HEK293 (cell line): ENCODE measurements around the gene LPO.

Experiments
- GLI2 ChIP-seq: fragments of 450-650 bp; formaldehyde crosslinking; IDR thresholded peaks from 2 replicates; pipeline ENCODE4; 2017; ENCODE audit warnings: missing biosample characterization, missing genetic modification characterization, low read depth, borderline replicate concordance
- GLIS1 ChIP-seq: fragments of 450-650 bp; formaldehyde crosslinking; IDR thresholded peaks from 2 replicates; pipeline ENCODE4 v1.5.1; 2016; ENCODE audit warnings: missing biosample characterization, missing genetic modification characterization
- HOXD13 ChIP-seq: sonication (generic); formaldehyde crosslinking; IDR thresholded peaks from 2 replicates; pipeline ENCODE4 v1.8.0; 2022; ENCODE audit warnings: missing genetic modification reagents, borderline replicate concordance
- KLF8 ChIP-seq: fragments of 450-650 bp; formaldehyde crosslinking; IDR thresholded peaks from 2 replicates; pipeline ENCODE4 v1.5.1; 2016; ENCODE audit warnings: missing biosample characterization, missing genetic modification characterization
- KLF9 ChIP-seq: fragments of 450-650 bp; formaldehyde crosslinking; IDR thresholded peaks from 2 replicates; pipeline ENCODE4 v1.5.1; 2016; ENCODE audit warnings: missing biosample characterization, missing genetic modification characterization, low read depth
- SALL2 ChIP-seq: fragments of 450-650 bp; formaldehyde crosslinking; IDR thresholded peaks from 2 replicates; pipeline ENCODE4 v1.5.0; 2017; ENCODE audit warnings: missing biosample characterization, mild to moderate bottlenecking, missing genetic modification characterization, borderline replicate concordance
- SP7 ChIP-seq: fragments of 450-650 bp; formaldehyde crosslinking; IDR thresholded peaks from 2 replicates; pipeline ENCODE4 v1.5.1; 2016; ENCODE audit warnings: missing biosample characterization, missing genetic modification characterization
- ZBTB7A ChIP-seq: fragments of 450-650 bp; formaldehyde crosslinking; IDR thresholded peaks from 2 replicates; pipeline ENCODE4 v1.5.1; 2016; ENCODE audit warnings: low read depth, missing biosample characterization, missing genetic modification characterization
- ZNF140 ChIP-seq: fragments of 450-650 bp; formaldehyde crosslinking; IDR thresholded peaks from 2 replicates; pipeline ENCODE4 v1.5.1; 2016; ENCODE audit warnings: missing biosample characterization, missing genetic modification characterization
- ZNF155 ChIP-seq: fragments of 450-650 bp; formaldehyde crosslinking; IDR thresholded peaks from 2 replicates; pipeline ENCODE4 v1.5.1; 2016; ENCODE audit warnings: missing biosample characterization, missing genetic modification characterization
- ZNF239 ChIP-seq: fragments of 450-650 bp; formaldehyde crosslinking; IDR thresholded peaks from 2 replicates; pipeline ENCODE4 v1.5.1; 2016; ENCODE audit warnings: missing biosample characterization, missing genetic modification characterization
- ZNF335 ChIP-seq: fragments of 450-650 bp; formaldehyde crosslinking; conservative IDR thresholded peaks from 2 replicates; pipeline ENCODE4 v1.5.1; 2016; ENCODE audit warnings: missing biosample characterization, missing genetic modification characterization
- ZNF37A ChIP-seq: fragments of 450-650 bp; IDR thresholded peaks from 2 replicates; pipeline ENCODE4 v1.5.1; 2018; ENCODE audit warnings: missing biosample characterization, missing genetic modification characterization
- ZNF394 ChIP-seq: fragments of 450-650 bp; formaldehyde crosslinking; IDR thresholded peaks from 2 replicates; pipeline ENCODE4 v1.5.1; 2016; ENCODE audit warnings: missing biosample characterization, missing genetic modification characterization, mild to moderate bottlenecking, moderate library complexity, borderline replicate concordance
- ZNF404 ChIP-seq: fragments of 450-650 bp; formaldehyde crosslinking; IDR thresholded peaks from 2 replicates; pipeline ENCODE4 v1.5.1; 2017; ENCODE audit warnings: missing biosample characterization, missing genetic modification characterization
- ZNF416 ChIP-seq: fragments of 450-650 bp; formaldehyde crosslinking; IDR thresholded peaks from 2 replicates; pipeline ENCODE4 v1.5.1; 2016; ENCODE audit warnings: missing biosample characterization, missing genetic modification characterization
- ZNF544 ChIP-seq: fragments of 450-650 bp; formaldehyde crosslinking; IDR thresholded peaks from 2 replicates; pipeline ENCODE4 v1.5.0; 2017; ENCODE audit warnings: missing biosample characterization, missing genetic modification characterization
- ZNF600 ChIP-seq: fragments of 450-650 bp; formaldehyde crosslinking; IDR thresholded peaks from 2 replicates; pipeline ENCODE4 v1.5.1; 2016; ENCODE audit warnings: missing biosample characterization, missing genetic modification characterization
- ZNF658 ChIP-seq: fragments of 450-650 bp; formaldehyde crosslinking; IDR thresholded peaks from 2 replicates; pipeline ENCODE4; 2016; ENCODE audit warnings: missing biosample characterization, missing genetic modification characterization
- ZNF747 ChIP-seq: fragments of 450-650 bp; formaldehyde crosslinking; IDR thresholded peaks from 2 replicates; pipeline ENCODE4 v1.5.1; 2016; ENCODE audit warnings: missing biosample characterization, missing genetic modification characterization
- ZNF777 ChIP-seq: fragments of 450-650 bp; formaldehyde crosslinking; IDR thresholded peaks from 2 replicates; pipeline ENCODE4 v1.5.1; 2017; ENCODE audit warnings: missing biosample characterization, missing genetic modification characterization, borderline replicate concordance
- ZNF837 ChIP-seq: fragments of 450-650 bp; formaldehyde crosslinking; IDR thresholded peaks from 2 replicates; pipeline ENCODE4 v1.5.1; 2016; ENCODE audit warnings: missing biosample characterization, missing genetic modification characterization
- ZXDB ChIP-seq: fragments of 450-650 bp; formaldehyde crosslinking; IDR thresholded peaks from 2 replicates; pipeline ENCODE4 v1.5.1; 2016; ENCODE audit warnings: missing biosample characterization, missing genetic modification characterization
- TF ChIP-seq, protein P1 (sequence below): fragments of 450-650 bp; formaldehyde crosslinking; IDR thresholded peaks from 2 replicates; pipeline ENCODE4 v1.5.1; 2016; ENCODE audit warnings: missing biosample characterization, missing genetic modification characterization
- TF ChIP-seq, protein P2 (sequence below): fragments of 450-650 bp; formaldehyde crosslinking; IDR thresholded peaks from 2 replicates; pipeline ENCODE4 v1.5.1; 2017; ENCODE audit warnings: missing biosample characterization, mild to moderate bottlenecking, missing genetic modification characterization, moderate library complexity
- TF ChIP-seq, protein P3 (sequence below): fragments of 450-650 bp; formaldehyde crosslinking; IDR thresholded peaks from 2 replicates; pipeline ENCODE4 v1.5.1; 2017; ENCODE audit warnings: missing biosample characterization, missing genetic modification characterization
- TF ChIP-seq, protein P4 (sequence below): fragments of 450-650 bp; formaldehyde crosslinking; IDR thresholded peaks from 2 replicates; pipeline ENCODE4 v1.5.1; 2017; ENCODE audit warnings: missing biosample characterization, missing genetic modification characterization
- TF ChIP-seq, protein P5 (sequence below): fragments of 450-650 bp; formaldehyde crosslinking; IDR thresholded peaks from 2 replicates; pipeline ENCODE4 v1.5.1; 2016; ENCODE audit warnings: missing biosample characterization, missing genetic modification characterization

LPO gene

DNA sequence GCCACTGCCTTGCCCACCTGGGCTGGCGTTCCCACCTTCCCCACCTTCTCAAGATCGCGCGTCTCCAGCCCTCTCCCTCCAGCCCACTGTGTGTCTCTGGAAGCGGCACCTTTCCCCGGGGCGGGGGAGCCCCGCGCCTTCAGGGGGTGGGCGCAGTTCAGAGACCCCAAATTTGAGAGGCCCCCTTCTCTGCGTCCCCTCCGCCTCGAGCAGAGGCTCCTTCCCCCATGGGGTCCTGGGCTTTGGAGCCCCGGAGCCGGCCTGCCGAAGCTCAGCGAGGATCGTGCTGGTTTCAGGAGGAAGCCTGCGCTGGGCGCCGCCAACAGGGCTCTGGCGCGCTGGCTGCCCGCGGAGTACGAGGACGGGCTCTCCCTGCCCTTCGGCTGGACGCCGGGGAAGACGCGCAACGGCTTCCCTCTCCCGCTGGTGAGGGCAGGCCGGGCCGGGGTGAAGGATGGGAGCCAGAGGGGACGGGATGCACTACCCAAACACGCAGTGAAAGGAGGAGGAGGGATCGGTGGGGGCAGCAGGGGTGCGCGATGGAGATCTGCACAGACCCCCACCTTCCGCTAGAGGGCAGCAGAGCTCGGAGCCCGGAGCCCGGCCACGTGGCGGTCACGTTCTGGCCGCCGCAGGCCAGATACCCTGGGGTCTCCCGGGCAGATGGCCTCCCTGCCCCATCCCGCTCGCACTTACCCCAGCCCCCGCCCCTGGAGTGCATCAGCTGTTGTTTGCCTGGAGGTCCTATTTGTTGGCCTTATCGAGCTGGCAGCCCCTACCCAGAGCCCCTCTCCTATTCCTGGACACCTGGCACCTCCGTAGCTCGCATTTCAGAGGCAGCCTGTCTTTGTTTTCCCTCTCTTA lies 11.1 kb downstream of the LPO start (continued):
- TF ChIP-seq, protein P1, sequence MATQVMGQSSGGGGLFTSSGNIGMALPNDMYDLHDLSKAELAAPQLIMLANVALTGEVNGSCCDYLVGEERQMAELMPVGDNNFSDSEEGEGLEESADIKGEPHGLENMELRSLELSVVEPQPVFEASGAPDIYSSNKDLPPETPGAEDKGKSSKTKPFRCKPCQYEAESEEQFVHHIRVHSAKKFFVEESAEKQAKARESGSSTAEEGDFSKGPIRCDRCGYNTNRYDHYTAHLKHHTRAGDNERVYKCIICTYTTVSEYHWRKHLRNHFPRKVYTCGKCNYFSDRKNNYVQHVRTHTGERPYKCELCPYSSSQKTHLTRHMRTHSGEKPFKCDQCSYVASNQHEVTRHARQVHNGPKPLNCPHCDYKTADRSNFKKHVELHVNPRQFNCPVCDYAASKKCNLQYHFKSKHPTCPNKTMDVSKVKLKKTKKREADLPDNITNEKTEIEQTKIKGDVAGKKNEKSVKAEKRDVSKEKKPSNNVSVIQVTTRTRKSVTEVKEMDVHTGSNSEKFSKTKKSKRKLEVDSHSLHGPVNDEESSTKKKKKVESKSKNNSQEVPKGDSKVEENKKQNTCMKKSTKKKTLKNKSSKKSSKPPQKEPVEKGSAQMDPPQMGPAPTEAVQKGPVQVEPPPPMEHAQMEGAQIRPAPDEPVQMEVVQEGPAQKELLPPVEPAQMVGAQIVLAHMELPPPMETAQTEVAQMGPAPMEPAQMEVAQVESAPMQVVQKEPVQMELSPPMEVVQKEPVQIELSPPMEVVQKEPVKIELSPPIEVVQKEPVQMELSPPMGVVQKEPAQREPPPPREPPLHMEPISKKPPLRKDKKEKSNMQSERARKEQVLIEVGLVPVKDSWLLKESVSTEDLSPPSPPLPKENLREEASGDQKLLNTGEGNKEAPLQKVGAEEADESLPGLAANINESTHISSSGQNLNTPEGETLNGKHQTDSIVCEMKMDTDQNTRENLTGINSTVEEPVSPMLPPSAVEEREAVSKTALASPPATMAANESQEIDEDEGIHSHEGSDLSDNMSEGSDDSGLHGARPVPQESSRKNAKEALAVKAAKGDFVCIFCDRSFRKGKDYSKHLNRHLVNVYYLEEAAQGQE (tag by site-specific recombination): no peak
- TF ChIP-seq GLI2 (no peak), GLIS1 (tag by site-specific recombination) (peak; percentile 39), ZNF239 (tag by site-specific recombination) (no peak), ZNF335 (peak; percentile 61; the same call in 1 of the 2 replicates), ZNF658 (no peak), SALL2 (tag by site-specific recombination) (no peak), KLF8 (tag by site-specific recombination) (peak; percentile 47; the same call in 1 of the 2 replicates), ZNF416 (tag by site-specific recombination) (no peak), ZNF155 (tag by site-specific recombination) (no peak), ZXDB (tag by site-specific recombination) (peak; percentile 82), ZNF777 (tag by site-specific recombination) (peak; percentile 66; the same call in 1 of the 2 replicates), ZNF544 (tag by site-specific recombination) (no peak), ZNF394 (0 out of 2 replicates have a peak, but pooled peaks have one; percentile 26), KLF9 (tag by site-specific recombination) (0 out of 2 replicates have a peak, but pooled peaks have one; percentile 24), ZNF747 (tag by site-specific recombination) (no peak), ZNF404 (tag by site-specific recombination) (0 out of 2 replicates have a peak, but pooled peaks have one; percentile 12), HOXD13 (CRISPR knock-in tag) (0 out of 2 replicates have a peak, but pooled peaks have one; percentile 19), ZNF140 (tag by site-specific recombination) (no peak), ZNF37A (tag by site-specific recombination) (no peak), ZBTB7A (0 out of 2 replicates have a peak, but pooled peaks have one; percentile 40), SP7 (tag by site-specific recombination) (peak; percentile 51; the same call in 1 of the 2 replicates), ZNF600 (tag by site-specific recombination) (peak; percentile 57; the same call in 1 of the 2 replicates), ZNF837 (no peak)
- TF ChIP-seq, protein P2, sequence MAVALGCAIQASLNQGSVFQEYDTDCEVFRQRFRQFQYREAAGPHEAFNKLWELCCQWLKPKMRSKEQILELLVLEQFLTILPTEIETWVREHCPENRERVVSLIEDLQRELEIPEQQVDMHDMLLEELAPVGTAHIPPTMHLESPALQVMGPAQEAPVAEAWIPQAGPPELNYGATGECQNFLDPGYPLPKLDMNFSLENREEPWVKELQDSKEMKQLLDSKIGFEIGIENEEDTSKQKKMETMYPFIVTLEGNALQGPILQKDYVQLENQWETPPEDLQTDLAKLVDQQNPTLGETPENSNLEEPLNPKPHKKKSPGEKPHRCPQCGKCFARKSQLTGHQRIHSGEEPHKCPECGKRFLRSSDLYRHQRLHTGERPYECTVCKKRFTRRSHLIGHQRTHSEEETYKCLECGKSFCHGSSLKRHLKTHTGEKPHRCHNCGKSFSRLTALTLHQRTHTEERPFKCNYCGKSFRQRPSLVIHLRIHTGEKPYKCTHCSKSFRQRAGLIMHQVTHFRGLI (tag by site-specific recombination): 0 out of 2 replicates have a peak, but pooled peaks have one; percentile 25
- TF ChIP-seq, protein P3, sequence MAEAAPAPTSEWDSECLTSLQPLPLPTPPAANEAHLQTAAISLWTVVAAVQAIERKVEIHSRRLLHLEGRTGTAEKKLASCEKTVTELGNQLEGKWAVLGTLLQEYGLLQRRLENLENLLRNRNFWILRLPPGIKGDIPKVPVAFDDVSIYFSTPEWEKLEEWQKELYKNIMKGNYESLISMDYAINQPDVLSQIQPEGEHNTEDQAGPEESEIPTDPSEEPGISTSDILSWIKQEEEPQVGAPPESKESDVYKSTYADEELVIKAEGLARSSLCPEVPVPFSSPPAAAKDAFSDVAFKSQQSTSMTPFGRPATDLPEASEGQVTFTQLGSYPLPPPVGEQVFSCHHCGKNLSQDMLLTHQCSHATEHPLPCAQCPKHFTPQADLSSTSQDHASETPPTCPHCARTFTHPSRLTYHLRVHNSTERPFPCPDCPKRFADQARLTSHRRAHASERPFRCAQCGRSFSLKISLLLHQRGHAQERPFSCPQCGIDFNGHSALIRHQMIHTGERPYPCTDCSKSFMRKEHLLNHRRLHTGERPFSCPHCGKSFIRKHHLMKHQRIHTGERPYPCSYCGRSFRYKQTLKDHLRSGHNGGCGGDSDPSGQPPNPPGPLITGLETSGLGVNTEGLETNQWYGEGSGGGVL (tag by site-specific recombination): peak; percentile 70
- TF ChIP-seq, protein P4, sequence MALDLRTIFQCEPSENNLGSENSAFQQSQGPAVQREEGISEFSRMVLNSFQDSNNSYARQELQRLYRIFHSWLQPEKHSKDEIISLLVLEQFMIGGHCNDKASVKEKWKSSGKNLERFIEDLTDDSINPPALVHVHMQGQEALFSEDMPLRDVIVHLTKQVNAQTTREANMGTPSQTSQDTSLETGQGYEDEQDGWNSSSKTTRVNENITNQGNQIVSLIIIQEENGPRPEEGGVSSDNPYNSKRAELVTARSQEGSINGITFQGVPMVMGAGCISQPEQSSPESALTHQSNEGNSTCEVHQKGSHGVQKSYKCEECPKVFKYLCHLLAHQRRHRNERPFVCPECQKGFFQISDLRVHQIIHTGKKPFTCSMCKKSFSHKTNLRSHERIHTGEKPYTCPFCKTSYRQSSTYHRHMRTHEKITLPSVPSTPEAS: no peak
- TF ChIP-seq, protein P5, sequence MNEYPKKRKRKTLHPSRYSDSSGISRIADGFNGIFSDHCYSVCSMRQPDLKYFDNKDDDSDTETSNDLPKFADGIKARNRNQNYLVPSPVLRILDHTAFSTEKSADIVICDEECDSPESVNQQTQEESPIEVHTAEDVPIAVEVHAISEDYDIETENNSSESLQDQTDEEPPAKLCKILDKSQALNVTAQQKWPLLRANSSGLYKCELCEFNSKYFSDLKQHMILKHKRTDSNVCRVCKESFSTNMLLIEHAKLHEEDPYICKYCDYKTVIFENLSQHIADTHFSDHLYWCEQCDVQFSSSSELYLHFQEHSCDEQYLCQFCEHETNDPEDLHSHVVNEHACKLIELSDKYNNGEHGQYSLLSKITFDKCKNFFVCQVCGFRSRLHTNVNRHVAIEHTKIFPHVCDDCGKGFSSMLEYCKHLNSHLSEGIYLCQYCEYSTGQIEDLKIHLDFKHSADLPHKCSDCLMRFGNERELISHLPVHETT (tag by site-specific recombination): no peak
